GM18499 (cell line): Measurements from ENCODE around the gene C19orf33.
"Not testable (repeated sequence)": the region's sequence is repeated elsewhere in the genome, so short reads cannot be mapped to it uniquely, and the experiment has no call there.

Experiments used
- ATAC-seq: cut with Tn5 transposase; IDR thresholded peaks from one replicate; pipeline ENCODE4 v1.9.1; 2021; ENCODE audit warnings: moderate number of reproducible peaks; ENCODE audit not compliant: insufficient read depth, unreplicated experiment

C19orf33 gene

DNA sequence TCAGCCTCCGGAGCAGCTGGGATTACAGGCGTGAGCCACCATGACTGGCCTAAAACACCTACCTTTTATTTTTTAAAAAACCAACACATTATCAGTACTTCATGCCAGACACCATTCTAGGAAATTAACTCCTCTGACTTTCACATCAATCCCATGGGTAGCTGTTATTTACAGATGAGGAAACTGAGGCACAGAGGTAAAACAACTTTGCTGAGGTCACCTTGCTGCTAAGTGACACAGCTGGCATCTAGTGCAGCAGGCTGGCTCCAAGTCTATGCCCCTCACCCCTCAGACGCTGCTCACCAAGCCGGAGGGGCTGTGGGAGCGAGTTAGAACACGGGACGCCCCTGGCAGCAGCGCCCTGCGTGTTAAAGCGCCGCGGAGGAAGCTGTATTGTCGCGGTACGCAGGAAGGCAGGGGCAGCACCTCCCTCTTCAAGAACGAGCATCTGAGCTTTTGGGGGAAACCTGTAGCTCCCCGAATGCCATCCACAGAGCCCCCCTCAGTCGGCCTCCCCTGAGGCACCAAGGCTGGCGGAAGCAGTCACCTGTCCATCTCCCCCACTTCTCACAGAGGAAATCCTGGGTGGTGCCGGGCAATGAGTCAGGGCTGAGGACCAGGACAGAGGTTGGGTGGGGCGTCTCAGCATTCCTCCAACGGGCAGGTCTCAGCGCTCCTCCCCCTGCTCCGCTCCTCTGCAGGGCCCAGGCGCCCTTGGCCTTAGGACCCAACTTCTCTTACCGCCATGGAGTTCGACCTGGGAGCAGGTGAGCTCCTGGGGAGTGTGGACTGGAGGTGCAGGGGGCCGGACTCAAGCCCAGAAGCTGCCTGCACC is at the start of gene C19orf33:
TSS of gene C19orf33 (plus strand) at position 735 of the 835 bp plus-strand sequence. CDS start at position 746, 11 bp downstream.
- no peak for ATAC-seq

DNA sequence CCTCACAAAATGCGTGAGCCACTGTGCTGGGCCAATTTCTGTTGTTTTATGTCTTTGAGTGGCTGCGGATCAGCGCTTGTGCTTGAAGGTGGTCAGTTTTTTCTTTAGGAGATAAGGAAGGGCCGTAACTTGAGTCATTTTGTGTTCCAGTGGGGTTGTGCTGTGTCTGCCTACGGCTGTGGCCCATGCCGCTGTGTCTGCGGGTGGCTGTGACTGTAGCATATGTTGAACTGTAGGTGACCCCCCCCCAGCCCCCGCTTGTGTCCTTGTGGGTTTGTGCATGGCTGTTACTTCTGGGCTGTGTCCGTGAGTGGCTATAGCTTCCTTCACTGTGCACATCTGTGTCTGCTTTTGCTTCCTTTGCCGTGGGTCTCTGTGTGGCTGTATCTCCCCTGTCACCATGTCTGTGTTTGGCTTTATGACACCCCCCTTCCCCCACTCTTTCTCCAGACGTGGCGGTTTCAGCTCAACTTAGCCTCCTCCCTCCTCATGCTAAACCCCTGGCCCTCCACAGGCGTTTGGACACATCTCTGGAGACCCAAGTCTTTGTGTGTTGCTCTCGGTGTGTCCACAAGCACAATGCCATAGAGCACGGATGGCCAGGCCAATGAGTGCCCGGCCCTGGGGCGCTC is 48.6 kb upstream of the C19orf33 start:
- no peak for ATAC-seq

DNA sequence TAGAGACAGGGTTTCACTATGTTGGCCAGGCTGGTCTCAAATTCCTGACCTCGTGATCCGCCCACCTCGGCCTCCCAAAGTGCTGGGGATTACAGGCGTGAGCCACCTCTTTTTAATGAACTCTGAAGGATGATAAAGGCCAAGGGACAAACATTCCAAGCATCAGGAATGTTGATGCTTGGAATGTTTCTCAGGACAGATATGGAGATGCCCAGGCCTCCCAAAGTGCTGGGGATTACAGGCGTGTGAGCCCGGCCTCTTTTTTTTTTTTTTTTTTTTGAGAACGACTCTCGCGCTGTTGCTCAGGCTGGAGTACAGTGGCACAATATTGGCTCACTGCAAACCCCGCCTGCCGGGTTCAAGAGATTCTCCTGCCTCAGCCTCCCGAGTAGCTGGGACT is 42.1 kb upstream of the C19orf33 start:
- not testable (repeated sequence) for ATAC-seq

DNA sequence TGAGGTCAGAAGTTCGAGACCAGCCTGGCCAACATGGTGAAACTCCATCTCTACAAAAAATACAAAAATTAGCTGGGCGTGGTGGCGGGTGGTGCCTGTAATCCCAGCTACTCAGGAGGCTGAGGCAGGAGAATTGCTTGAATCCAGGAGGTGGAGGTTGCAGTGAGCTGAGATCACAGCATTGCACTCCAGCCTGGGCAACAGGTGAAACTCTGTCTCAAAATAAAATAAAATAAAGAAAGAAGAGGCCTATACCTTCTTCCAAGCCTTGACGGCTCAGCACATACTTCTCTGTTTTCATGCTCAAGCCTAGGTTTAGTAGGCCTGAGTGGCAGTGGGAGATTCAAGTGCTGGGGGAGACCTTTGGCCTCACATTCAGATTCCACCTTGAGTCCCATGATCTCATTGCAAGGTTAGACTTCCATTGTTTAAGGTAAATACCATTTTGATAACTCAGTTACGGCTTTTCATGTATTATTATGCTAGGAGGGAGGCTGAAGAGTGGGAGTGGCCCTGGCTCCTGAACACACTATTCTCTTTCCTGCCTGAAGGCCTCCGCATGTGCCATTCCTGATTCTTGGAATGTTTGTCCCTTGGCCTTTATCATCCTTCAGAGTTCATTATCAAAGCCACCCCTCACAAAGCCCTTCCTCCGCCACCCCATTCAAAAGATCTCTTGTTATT is 41.3 kb upstream of the C19orf33 start:
- ATAC-seq = no peak

DNA sequence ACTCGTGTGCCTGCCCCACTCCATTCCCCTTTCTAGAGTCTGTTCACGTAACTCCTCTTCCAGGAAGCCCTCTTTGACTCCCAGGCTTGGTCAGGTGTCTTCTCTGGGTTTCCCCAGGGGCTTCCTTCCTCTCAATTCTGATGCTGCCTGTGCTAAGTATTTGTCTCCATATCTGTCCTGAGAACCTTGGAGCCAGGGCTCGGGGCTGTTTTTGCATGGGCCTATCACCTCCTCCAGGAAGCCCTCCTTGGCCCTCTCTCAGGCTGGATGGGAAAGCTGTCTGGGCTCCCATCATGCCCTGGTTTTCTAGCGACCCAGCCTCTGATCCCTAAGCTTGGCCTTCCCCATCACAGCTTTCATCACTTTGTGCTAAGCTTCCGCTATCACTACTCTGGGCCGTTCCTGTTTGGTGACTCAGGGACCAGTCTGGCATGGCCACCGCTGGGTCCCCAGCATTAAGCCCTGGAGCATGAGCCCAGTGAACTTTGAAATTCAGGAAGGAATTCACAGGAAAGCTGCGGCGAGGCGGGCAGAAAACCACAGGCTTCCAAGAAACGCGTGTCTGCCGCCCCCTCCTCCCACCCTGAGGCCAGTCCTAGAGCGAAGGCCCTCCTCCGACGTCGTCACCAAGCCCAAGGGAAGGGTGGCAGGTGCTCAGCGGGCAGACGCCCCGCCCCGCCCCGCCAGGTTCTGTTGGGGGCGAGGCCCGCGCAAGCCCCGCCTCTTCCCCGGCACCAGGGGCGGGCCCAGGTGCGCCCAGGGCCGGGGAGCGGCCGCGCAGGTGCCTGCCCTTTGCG is 40.2 kb upstream of the C19orf33 start:
- ATAC-seq = no peak

DNA sequence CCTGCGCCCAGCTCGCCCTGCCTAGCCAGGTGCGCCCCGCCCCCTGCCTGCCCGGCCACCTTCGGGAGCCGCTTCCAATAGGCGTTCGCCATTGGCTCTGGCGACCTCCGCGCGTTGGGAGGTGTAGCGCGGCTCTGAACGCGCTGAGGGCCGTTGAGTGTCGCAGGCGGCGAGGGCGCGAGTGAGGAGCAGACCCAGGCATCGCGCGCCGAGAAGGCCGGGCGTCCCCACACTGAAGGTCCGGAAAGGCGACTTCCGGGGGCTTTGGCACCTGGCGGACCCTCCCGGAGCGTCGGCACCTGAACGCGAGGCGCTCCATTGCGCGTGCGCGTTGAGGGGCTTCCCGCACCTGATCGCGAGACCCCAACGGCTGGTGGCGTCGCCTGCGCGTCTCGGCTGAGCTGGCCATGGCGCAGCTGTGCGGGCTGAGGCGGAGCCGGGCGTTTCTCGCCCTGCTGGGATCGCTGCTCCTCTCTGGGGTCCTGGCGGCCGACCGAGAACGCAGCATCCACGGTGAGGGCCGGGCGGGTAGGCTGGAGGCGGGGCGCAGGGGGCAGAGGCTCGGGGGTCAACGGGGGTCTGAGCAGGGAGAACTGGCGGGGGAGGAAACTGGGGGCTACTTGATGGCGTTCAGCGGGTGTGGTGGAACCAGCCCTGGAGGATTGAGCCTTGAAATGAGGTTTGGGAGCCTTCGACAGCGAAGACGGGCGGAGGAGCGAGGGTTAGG is 39.4 kb upstream of the C19orf33 start, which contains the start of gene SPINT2:
TSS of gene SPINT2 (plus strand) at position 88 of the 727 bp plus-strand sequence. CDS start at position 408, 320 bp downstream.
- ATAC-seq = no peak

DNA sequence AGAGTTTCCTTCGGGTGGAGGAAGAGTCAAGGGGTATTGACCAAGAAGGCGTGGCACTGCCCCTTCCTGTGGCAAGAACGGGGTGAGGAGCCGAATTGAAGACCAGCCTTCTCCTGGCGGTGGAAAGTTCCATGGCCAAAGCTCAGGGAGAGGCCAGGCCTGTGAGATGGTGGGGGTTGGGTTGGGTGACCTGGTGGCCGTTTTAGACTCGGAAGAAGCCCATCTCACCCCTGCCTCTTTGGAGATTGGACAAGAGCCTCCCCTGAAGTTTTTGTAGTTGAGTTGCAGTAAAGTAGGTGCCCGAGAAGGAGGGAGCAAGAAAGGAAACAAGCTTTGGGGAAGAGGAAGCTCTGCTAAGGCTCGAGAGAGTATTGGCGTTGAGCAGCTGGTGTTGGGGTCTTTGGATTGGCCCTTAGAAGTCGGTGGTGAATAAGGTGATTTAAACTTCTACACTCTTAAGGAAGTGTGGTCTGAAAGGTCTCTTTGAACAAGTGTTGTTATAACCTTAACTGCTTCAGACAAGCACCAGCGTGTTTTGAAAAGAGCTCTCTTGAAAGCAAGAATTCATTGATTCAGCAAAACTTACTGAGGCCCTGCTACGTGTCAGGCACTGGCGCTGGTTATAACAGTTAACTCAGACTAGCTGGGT is 38.7 kb upstream of the C19orf33 start:
- ATAC-seq = no peak

DNA sequence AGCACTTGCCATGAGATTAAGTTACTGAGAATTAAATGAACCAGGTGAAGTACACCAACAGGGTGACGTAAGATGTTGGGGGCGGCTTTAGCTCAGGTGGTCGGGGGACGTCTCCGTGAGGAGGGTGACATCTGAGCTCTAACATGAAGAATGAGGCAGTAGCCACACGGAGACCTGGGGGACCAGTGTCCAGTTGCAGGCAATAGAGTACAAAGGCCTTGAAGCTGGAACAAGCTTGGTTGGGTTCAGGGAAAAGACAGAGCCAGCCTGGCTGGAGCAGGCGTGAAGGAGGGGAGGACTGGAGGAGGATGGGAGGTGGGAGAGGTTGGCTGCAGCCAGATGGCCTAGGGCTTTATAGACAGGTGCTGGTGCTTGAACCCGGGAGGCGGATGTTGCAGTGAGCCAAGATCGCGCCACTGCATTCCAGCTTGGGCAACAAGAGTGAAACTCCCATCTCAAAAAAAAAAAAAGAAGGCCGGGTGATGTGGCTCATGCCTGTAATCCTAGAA is 38.1 kb upstream of the C19orf33 start:
- no peak for ATAC-seq

DNA sequence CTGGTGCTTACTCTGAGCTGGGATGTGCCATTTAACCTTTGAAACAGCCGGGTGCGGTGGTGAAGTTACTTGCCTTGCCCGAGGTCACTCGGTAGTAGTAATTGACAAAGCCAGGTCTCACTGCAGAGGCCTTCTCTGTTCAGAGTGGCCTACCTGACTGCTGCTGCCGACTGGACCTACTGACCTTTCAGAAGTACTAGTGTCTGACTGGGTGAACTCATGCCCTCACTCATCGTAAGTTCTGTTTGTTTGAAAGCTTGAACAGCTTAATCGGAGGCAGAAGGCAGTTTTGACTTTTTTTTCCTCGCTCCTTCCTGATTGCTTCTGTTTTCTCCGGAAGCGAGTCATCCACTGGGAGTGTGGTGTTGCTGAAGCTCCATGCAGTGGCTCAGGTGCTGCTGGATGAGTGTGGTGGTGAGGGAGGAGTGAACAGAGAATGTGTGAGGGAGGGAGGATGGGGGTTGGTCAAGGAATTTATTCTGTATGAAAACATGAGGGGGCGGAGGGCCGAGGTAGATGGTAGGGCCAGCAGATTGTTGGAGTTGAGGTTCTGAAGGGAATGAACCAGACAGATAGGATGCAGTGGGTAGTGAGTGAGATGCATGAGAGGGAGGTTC is 37.0 kb upstream of the C19orf33 start:
- ATAC-seq = no peak

DNA sequence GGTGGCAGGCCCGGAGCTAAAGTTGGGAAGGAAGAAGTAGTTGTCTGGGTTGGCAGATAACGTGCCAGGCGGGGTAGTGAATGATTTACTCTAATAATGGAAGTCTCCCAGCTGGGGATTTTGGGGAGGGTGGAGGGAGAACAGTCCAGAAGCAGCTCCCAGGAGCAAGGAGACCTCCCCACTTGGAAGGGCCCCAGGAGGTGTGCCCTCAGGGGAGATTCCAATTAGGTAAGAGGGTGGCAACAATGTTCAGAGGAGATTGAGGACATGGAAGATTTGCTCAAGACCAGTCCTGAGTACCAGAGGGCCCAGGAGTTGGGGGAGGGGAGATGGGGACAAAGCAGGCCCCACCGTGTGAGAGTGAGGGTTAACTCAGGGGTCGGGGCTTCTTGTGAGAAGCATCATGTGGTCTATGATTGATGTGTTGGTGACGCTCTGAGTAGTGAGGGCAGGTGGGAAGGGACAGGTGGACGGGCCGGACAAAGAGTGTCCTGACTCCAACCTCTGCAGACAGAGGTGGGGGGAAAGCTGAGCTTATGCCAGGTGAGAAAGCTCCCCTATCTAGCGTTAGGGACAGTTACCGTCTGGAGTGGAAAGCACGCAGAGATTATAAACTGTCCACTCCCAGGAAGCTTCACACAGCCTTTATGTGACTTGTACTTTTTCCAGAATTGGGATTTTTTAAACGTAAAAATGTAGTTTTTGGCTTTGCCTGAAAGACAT is 36.1 kb upstream of the C19orf33 start:
- no peak for ATAC-seq

DNA sequence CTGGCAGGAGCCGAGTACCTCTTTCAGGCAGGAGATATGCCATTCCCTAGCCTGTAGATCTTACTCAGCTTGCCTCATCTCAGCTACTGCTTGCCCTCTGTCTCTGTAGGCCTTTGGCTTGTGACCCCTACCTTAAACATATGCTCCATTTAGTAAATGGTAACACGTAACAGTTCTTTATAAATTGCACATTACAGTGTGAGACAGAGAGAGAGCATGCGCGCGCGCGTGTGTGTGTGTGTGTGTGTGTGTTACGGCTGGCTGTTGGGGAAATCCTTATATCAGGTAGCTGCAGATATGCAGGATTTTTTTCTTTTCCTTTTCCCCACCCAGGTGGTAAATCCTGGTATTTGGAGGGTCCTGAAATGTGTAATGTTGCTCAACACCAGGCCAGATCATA is 35.5 kb upstream of the C19orf33 start:
- ATAC-seq = no peak

DNA sequence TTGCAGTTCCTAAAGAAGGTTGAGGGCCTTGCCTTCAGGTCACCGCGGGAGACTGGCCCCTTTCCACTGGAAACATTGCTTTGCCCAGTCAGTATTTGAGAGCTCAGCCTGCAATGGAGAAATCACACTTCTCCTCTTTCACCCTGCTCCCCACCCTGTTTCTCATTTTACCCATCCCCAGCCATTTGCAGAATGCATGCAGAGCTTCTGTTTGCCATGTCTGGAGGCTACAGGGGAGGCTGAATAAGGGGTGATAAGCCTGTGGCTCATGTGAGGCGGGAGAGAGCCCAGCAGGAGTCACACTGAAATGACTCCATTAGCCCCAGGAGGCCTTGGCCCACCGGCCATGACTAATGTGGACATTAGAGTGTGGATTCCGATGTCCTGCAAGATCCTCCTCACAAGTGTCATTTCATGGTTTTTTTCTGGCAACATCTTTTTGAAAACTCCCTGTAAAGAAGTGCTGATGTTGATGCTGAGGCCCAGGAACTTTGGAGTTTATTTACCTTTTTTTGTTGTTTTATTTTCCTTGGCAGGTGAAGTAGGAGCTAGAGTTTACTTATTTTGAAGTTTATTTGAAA is 33.4 kb upstream of the C19orf33 start:
- no peak for ATAC-seq

DNA sequence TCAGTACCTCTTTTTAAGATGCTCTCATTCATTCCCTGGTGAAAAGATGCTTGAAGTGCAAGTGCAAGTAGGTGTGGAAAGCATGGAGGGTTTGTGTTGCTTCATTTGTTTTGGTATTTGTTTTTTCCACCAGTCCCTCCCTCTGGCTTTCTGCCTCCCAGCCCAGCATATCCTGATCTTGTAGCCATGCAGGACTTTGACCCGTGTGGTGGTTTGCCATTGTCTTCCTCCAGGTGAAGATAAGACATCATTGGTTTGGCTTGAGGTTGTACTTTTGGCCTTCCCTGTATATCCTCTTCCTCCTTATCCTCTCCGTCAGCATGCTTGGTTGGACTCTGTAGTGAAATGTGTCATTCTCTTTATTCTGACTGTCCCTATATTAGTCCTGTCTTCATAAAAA is 30.6 kb upstream of the C19orf33 start:
- ATAC-seq = no peak

DNA sequence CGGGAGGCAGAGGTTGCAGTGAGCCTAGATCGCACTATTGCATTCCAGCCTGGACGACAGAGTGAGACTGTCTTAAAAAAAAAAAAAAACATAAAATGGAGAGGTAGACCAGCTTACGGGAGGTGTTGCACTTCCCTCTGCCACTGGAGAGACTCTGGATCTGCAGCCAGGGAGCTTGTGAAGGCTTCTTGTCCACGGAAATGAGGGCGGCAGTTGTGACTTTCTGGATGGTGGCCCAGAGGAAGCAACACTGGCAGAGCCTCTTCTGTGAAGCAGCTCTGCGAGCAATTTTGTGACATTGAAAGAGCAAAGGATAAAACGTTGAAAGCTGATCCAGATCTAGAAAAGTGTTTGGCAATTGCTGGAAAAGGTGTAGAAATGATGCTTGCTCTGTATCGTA is 29.3 kb upstream of the C19orf33 start:
- ATAC-seq = no peak

DNA sequence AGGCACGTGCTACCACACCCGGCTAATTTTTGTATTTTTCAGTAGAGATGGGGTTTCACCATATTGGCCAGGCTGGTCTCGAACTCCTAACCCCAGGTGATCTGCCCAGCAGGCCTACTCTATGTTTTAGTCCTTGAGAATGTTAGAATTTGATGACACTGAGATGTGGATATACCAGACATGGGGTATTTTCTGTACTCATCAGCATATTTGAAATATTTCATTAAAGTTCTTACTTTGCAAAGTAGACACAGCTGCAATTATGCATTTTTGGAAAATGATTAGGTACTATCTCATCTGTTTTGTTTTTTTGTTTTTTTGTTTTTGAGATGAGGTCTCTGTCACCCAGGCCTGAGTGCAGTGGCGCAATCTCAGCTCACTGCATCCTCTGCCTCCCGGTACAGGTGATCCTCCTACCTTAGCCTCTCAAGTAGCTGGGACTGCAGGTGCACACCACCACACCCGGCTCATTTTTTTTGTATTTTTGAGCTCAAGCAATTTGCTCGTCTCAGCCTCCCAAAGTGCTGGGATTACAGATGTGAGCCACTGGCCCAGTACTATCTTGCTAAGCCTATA is 27.0 kb upstream of the C19orf33 start:
- no peak for ATAC-seq

DNA sequence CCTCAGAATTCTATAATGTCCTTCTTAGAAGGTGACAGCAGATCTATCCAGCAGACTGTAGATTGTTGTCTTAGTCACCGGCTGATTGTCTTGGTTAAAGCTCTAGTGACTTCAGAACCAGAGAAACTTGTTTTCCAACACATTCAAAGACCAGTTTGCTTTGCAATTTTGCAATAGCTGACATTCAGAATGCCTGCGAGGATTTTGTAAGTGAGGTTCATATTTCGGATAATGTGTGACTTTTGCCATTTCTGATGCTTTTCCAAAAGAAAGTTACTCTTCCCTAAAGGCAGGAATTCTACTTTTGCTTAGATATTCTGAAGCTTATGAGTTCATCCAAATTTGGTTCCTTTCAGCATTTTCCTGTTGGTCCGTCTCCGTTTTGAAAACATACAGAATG is 26.5 kb upstream of the C19orf33 start:
- no peak for ATAC-seq

DNA sequence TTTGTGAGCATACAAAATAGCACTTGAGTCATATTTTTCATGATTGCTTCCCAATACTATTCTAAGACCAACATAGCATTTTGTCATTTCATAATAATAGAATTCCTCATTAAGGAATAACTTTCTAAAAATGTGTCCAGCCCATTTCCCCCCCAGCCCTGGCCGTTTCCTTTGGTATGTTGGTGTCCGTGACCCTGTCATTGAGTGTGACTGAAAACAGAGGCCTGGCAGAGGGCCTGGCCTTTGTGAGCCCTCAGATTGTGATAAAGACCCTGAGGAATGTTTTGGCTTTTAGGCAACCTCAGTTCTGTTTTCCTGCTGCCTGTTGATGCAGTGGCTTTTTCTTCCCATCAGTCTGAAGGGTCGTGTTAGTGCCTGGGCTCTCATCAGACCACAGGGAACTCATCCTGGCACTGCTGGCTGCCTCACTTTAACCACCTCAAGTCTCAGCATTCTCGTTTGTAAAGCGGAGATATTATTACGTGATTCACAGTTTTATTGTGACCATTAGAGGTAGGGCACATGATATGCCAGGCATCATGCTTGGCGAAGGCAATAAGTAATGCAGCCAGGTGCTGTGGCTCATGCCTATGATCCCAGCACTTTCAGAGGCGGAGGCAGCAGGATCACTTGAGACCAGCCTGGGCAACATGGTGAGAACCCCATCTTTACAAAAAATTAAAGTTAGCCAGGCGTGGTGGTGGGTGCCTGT is 25.9 kb upstream of the C19orf33 start:
- no peak for ATAC-seq
